ENCODE measurements around the gene ITGB5. TPM values are rescaled to one million over a fixed set of nuclear protein-coding genes. Genes with fewer than 3 reads are reported as not detected.

The ITGB5 gene
- total RNA-seq, 1 donor from 2014 or later: 156 TPM

GRCh38 chr3:124928333-124929202, 41.4 kb upstream of the ITGB5 start:
- H3K27ac ChIP-seq: no peak overlapping the region
- intact Hi-C loops (cut with DNase I): loop anchor here (5.0 kb wide), 1 partner anchor 1591 kb away; no protein-coding TSS in a partner anchor
- H3K36me3 ChIP-seq: no peaks in the 10 kb centered on the region
- no peak for DNase-seq (ENCODE audit: extremely low spot score in 2 of 2)
- no peaks in the 10 kb centered on the region for H3K4me1 ChIP-seq
- no peak overlapping the region for H3K4me3 ChIP-seq
- no peaks in the 10 kb centered on the region for H3K27me3 ChIP-seq
- no peak for TF ChIP-seq POLR2AphosphoS5 (IDR thresholded peaks at IDR 0.05; ENCODE audit: insufficient read depth in 1 of 2, low read depth in 1 of 2)
- TF ChIP-seq CTCF (IDR thresholded peaks at IDR 0.05): peak; percentile 60 to 67 (median 67)
- no peaks in the 10 kb centered on the region for H3K9me3 ChIP-seq

GRCh38 chr3:124927574-124928045, 40.4 kb upstream of the ITGB5 start:
- H3K4me3 ChIP-seq: no peak overlapping the region
- intact Hi-C loops (cut with DNase I): loop anchor here (5.0 kb wide), 1 partner anchor 1590 kb away; no protein-coding TSS in a partner anchor

GRCh38 chr3:124926426-124927101, 39.4 kb upstream of the ITGB5 start:
- no peaks in the 10 kb centered on the region for H3K27me3 ChIP-seq
- no peaks in the 10 kb centered on the region for H3K36me3 ChIP-seq
- no peaks in the 10 kb centered on the region for H3K4me1 ChIP-seq
- no peak overlapping the region for H3K27ac ChIP-seq
- TF ChIP-seq POLR2AphosphoS5 (IDR thresholded peaks at IDR 0.05; ENCODE audit: insufficient read depth in 1 of 2, low read depth in 1 of 2): no peak
- no peak for TF ChIP-seq CTCF (IDR thresholded peaks at IDR 0.05)
- TF ChIP-seq POLR2A (IDR thresholded peaks at IDR 0.05): no peak
- intact Hi-C loops (cut with DNase I): loop anchor here (5.0 kb wide), 1 partner anchor 1589 kb away; no protein-coding TSS in a partner anchor
- no peak for DNase-seq (ENCODE audit: extremely low spot score in 2 of 2)
- H3K4me3 ChIP-seq: no peak overlapping the region
- no peaks in the 10 kb centered on the region for H3K9me3 ChIP-seq

More at GRCh38 chr3:124927574-124928045, 40.4 kb upstream of the ITGB5 start:
- Histone ChIP-seq H3K9me3 (no peaks in the 10 kb centered on the region), H3K27me3 (no peaks in the 10 kb centered on the region), H3K36me3 (no peaks in the 10 kb centered on the region), H3K4me1 (no peaks in the 10 kb centered on the region), H3K27ac (no peak overlapping the region)
- TF ChIP-seq POLR2A (IDR thresholded peaks at IDR 0.05): no peak
- no peak for TF ChIP-seq CTCF (IDR thresholded peaks at IDR 0.05)
- no peak for TF ChIP-seq POLR2AphosphoS5 (IDR thresholded peaks at IDR 0.05; ENCODE audit: insufficient read depth in 1 of 2, low read depth in 1 of 2)
- no peak for DNase-seq (ENCODE audit: extremely low spot score in 2 of 2)

GRCh38 chr3:124924741-124925140, 37.6 kb upstream of the ITGB5 start:
- Histone ChIP-seq H3K36me3 (no peaks in the 10 kb centered on the region), H3K9me3 (no peaks in the 10 kb centered on the region), H3K4me3 (no peak overlapping the region), H3K27ac (no peak overlapping the region), H3K27me3 (no peaks in the 10 kb centered on the region), H3K4me1 (no peaks in the 10 kb centered on the region)
- DNase-seq (ENCODE audit: extremely low spot score in 2 of 2): no peak
- intact Hi-C loops (cut with DNase I): loop anchor here (5.0 kb wide), 1 partner anchor 1587 kb away; no protein-coding TSS in a partner anchor
- TF ChIP-seq POLR2A (IDR thresholded peaks at IDR 0.05) (no peak), POLR2AphosphoS5 (IDR thresholded peaks at IDR 0.05; ENCODE audit: insufficient read depth in 1 of 2, low read depth in 1 of 2) (no peak), CTCF (IDR thresholded peaks at IDR 0.05) (no peak)
